DMS53 (cell line): ENCODE data around the gene SNCG.
A peak's percentile ranks its signal among the peaks of the same experiment; 100 is the strongest.
"Not testable (repeated sequence)": the region's sequence is repeated elsewhere in the genome, so short reads cannot be mapped to it uniquely, and the experiment has no call there.

Experiments
- DNase-seq: peaks from one replicate; lab custom pipeline; 2025; lab: John Stamatoyannopoulos, UW

The SNCG gene

GRCh38 chr10:86958116-86958900 lies at the start of gene SNCG:
Gene SNCG, plus strand, starts transcription at chr10:86958599. Its CDS starts 99 bp downstream, at chr10:86958698.
- peak; percentile 61 for DNase-seq

- DNase-seq: no peak
These were observed 43.7 kb upstream of the SNCG start for GRCh38 chr10:86914734-86915133.

DNA sequence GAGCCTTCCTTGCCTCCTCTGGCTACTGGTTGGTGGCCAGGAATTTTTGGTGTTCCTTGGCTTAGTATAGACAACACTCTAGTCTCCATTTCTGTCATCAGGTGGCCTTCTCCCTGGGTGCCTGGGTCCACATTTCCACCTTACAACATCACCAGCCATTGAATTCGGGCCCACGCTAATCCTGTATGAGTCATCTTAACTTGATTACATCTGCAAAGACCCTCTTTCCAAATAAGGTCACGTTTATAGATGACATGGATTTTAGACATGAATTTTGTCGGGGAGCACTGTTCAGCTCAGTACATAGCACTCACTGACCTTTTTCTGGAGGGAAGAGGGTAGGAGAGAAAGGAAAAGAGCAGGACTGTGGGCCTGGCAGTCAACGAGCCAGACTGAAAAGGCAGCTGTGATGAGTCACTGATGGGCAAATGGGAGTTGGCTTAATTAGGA lies 40.4 kb upstream of the SNCG start:
- peak; percentile 9 for DNase-seq

GRCh38 chr10:86922553-86922961 lies 35.8 kb upstream of the SNCG start:
- peak; percentile 32 for DNase-seq

DNA sequence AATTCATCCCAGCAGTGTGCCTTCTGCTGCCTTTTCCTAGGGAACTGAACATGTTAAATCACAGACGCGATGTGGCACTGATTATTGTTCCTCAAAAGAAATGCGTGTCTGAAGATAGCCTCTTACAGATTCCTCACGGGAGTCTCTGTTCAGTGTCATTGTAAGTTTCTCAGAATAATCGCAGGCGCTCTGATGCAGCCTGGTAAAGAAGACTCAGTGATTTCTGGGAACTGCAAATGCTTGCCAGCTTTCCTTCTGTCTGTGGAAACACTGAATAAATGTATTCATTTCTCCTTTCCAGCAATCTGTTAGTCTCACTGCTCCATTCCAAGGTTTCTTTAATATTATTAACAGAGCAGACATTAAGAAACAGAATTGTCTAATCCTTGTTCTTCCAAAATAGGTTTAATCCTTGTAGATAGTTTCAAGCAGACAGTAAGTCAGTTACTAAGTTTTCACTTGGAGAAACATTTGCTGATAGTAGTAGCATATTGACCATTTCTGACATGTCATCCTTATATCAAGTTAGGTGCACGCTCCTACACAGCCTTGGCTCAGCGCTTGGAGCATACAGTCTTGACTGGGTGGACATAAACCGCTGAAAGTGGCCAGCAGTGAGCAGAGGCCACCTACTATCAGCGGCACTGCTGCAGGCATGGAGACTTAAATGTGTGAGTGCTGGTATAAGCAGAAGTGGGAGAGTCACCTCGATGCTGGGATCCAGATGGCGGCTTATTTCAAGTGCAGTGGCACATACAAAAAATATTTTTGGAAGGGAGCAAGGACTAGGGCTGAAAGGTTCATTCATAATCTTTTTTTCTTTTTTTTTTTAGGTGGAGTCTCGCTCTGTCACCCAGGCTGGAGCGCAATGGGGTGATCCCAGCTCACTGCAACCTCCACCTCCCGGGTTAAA lies 28.7 kb upstream of the SNCG start:
- no peak for DNase-seq

DNA sequence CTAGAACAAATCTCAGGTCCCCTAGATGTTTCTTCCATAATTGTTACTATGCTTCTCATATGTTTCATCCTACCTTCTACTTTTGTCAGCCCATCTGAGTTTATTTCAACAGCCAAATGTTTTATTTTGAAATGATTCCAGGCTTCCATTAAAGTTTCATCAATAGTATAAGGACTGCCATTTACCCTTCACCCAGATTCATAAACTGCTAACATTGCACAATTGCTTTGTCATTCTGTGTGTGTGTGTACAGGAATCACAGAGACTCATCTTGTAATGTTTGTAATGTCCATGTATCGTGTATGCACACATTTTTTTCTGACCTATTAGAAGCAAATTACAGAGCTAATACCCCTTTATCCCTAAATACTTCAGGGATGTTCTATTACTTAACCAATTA lies 26.5 kb upstream of the SNCG start:
- DNase-seq: no peak

GRCh38 chr10:86932674-86933073 lies 25.7 kb upstream of the SNCG start:
- DNase-seq: no peak

GRCh38 chr10:86934162-86934711 lies 24.2 kb upstream of the SNCG start:
- DNase-seq: not testable (repeated sequence)

- DNase-seq: peak; percentile 65
These were observed 21.5 kb upstream of the SNCG start for GRCh38 chr10:86936661-86937501.

- DNase-seq: no peak
These were observed 20.8 kb upstream of the SNCG start for GRCh38 chr10:86937502-86938154.

DNA sequence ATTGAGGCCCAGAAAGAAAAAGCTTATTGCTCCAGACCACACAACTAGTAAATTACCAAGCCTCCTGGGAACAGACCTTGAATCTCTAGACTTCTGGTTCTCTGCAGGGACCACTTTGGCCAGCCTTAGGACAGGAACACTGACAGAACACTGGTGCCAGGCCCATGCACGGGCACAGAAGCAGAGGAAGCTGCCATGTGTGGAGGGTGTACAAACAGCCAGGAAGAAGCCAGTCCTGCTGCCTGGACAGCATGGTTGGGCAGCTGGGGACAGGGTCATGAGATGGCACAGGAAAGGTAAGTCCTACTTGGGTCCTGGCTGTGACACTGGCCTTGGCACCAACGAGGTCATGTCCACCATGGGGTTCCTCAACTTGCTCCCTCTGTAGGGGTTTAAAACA lies 20.1 kb upstream of the SNCG start:
- no peak for DNase-seq

DNA sequence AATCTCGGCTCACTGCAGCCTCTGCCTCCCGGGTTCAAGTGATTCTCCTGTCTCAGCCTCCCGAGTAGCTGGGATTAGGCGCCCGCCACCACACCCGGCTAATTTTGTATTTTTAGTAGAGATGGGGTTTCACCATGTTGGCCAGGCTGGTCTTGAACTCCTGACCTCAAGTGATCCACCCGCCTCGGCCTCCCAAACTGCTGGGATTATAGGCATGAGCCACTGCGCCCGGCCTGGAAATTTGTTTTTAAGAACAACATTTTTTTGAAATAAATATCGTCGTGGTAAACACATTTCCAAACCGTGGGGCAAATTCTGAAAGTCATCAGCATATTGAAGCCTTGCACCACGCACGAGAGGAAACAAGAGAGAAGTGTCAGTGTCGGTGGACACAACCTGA lies 18.3 kb upstream of the SNCG start:
- DNase-seq: not testable (repeated sequence)

DNA sequence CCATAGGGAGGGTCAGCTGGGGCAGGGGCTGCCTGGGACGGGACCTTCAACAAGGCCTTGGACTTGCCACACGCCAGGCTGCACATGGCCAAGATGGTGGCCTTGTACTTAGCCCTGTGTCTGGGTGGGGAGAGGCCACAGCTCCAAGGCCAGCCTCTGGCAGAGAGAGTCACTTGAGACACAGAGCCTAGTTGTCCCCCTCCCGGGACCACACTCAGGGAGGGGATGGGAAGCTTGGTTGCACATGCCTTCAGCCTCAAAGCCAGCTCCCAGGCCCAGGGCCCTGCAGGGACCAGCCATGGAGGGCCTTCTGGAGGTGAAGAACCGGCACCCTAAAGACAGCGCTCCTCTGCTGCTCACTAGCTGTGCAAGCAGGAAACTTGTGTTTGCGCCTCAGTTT lies 17.7 kb upstream of the SNCG start:
- no peak for DNase-seq

GRCh38 chr10:86941426-86941825 lies 17.0 kb upstream of the SNCG start:
- DNase-seq: no peak

- DNase-seq: peak; percentile 56
These were observed 16.4 kb upstream of the SNCG start for GRCh38 chr10:86941991-86942421.

DNA sequence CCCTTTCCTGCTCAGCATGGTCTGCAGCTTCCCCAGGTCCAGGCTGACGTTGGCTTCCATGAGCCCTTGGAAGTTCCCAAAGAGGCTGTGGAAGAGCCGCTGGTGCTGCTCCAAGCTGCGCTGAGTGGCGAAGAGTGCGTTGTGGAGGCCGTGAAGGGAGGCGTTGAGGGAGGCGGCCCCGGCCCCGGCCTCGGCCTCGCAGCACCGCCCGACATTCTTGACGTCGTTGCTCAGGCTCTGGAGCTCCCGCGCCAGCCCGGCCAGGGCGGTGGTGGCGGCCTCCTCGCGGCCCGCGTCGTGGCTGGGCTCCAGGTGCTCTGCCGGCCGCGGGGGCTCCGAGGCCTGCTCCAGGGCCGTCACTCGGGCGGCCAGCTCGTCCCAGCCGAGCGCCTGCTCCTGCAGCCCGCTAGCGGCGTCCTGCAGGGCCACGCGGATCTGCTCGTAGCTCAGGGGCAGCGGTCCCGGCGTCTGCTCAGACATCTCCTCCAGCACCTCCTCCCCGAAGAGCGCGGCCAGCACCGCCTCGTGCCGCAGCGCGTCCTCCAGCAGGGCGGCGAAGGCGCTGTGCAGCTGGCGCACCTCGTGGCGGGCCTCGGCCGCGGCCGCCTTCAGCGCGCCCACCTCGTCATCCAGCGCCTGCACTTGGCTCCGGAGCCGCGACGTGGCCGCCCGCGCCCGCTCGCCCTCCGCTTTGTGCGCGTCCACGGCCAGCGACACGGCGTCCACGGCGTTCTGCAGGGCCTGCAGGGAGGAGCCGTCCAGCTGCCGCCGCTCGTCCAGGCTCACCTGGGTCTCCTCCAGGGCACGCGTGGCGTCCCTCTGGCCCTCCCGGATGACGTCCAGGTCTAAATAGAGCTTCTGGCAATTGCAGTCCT lies 15.7 kb upstream of the SNCG start:
- DNase-seq: peak; percentile 56

DNA sequence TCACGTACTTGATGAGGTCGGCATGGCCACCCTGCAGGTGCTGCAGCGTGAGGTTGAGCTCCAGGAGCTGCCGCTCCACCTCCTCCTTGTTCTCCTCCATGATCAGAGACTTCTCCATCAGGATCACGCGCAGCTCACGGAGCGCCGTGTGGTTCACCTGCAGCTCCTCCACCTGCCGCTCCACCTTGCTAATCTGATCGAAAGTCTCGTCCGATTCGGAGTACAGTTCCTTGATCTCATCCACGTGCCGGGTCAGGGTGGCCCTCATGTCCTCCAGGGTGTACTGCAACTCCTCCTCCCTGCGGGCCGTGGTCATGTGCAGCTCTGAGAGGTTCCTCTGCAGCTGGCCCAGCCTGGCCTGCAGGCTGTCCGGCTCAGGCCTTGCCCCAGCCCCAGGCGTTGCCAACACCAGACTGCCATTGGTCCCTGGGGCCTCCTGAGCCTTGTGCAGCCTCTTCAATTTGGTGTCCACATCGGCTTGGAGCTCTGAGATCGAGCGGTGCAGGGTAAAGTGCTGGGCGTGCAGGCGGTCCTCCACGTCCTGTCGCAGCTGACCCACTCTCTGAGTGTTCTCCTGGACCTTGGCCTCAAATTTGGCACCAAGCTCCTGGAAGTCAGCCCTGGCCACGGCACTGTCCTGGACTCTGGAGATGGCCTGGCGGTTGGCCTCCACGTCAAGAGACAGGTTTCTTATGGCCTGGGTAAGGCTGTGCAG lies 14.9 kb upstream of the SNCG start:
- no peak for DNase-seq

GRCh38 chr10:86944031-86944419 lies 14.4 kb upstream of the SNCG start:
- no peak for DNase-seq

GRCh38 chr10:86944471-86944870 lies 13.9 kb upstream of the SNCG start:
- no peak for DNase-seq
